NCI-H1417 (cell line): ENCODE measurements around the gene CNDP1.
"Not testable (repeated sequence)": the region's sequence is repeated elsewhere in the genome, so short reads cannot be mapped to it uniquely, and the experiment has no call there.

ENCODE experiments used
- DNase-seq, 3 experiments: peaks; one replicate each; lab custom pipeline; 2025; lab: John Stamatoyannopoulos, UW

The CNDP1 gene

DNA sequence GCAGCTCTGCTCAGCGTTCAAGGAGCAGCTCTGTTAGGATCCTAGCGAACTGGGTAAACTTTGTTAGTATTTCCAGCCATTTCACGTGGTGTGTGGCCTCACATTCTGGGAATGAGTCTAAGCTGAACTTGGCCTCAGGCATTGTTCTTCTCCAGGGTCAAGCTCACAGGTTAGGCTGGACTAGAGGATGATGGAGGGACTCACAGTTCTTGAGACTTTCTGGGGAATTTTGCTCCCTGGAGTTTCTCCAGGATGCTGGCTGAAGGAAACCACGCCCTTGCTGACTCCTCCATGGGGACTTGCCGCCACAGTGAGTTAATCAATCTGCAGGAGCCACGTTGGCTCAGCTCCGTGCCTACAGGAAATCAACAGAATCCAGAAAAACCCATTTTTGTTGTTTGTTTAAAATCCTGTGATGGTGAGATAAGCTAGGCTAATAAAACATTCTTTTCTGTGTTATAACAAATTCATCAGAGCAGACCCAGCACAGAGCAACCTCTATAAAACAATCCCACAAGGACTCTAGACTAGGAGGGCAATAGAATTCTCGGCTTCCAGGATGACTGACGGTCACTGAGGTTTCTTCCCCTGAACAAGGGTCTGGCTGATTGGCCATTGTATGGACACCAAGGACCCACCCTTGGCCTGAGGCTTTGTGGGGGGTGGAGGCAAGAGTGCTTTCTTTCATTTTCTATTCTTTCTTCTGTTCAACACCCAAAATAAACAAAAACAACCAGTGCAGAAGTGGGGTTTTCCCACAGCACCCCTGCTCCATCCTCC, 12.6 kb downstream of the CNDP1 start:
- no peak for DNase-seq

- no peak for DNase-seq
Measured at GRCh38 chr18:74547860-74548259, 13.6 kb downstream of the CNDP1 start.

GRCh38 chr18:74549591-74550104, 15.3 kb downstream of the CNDP1 start:
- no peak for DNase-seq

GRCh38 chr18:74550886-74551285, 16.6 kb downstream of the CNDP1 start:
- DNase-seq: no peak

DNA sequence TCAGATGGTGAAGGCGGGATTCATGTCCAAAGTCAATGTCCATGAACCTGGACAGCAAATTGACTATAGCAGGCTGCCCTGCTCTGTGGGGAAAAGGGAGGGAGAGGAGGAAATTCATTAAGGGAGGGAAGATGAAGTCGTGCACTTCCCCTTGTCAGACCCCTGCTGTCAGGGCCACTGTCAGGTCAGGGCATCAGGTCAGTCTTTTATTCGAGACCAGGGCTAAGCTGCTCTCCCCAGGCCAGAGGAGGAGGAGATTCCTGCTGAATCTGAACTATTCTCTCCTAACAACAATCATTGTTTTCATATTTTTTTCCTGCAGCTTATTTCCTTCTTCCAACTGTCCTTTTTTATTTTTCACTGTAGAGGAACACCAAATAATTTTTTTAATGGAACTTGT, 17.2 kb downstream of the CNDP1 start:
- no peak for DNase-seq

- DNase-seq: peak; percentile 78 to 96 (median 89)
Measured at GRCh38 chr18:74551936-74552555, 17.7 kb downstream of the CNDP1 start.

DNA sequence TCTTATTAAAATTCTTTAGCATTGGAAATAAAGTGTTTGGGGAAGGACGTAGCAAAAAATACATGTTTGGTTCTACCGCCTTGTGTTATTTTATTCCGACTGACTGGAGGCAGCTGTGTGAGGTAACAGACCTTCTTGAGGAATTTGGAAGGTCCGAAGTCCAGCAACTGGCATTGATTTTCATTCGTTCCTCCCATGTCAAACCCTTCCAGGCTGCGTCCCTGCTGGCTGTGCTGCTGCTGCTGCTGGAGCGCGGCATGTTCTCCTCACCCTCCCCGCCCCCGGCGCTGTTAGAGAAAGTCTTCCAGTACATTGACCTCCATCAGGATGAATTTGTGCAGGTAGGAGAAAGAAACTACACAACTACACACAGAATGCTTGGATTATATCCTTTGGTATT, 21.8 kb downstream of the CNDP1 start:
- no peak for DNase-seq

DNA sequence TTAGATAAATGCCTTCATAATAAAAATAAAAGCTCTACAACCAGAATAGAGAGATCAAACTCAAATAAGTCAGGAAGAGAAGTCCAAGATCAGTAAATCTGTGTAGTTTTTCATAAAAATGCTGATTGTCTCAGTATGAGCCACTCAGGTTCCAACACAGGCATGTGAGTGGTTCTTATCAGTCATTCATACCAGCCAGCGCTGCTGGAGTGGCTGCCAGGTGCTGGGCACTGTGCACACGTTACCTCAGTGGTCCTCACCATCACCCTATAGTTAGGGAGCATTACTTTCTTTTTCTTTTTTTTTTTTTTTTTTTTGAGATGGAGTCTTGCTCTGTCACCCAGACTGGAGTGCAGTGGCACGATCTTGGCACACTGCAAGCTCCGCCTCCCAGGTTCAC, 23.8 kb downstream of the CNDP1 start:
- no peak for DNase-seq

DNA sequence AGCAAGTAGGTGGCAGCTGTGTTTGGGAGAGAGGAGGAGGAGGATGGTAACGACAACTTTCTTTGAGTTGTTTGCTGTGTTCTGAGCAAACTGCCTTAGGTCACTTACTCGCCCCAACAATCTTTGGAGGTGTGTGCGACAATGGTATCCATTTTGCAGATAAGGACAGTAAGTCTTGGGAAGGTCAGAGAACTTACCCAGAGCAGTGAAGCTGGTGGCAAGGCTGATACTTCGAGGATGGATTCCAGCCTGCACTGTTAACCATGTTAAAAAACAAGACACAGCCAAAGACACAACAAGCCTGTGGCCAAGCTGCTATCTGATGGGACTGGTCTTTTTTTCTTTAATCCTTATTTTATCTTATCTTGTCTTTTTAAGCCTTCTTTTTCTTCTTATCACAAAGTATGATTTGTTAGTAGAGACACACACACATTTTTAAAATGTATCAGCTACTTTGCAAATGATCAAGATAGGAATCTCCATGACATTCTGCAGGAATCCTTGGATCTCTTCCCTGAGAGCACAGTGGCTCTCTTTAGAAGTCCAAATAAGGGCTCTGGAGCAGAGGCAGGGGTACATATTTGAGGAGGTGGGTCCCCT, 27.9 kb downstream of the CNDP1 start:
- no peak for DNase-seq

DNA sequence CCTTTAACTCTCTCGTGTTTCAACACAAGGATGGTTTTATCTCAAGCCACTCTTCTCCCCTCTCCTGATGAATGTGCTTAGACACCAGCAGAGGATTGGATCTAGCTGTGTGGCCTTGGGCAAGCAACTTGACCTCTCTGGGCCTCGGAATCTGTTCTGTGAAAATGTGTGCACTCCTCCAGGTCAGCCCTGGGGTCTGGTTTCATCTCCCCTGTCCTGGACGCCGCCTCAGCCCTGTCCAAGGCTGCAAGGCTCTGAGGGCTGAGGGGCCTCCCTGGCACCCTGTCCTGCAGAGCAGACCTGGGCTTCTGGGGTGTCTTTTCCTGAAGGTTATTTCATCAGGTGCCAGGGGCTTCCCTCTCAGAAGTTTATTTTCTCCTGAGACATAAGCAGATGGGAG, 28.5 kb downstream of the CNDP1 start:
- DNase-seq: no peak

GRCh38 chr18:74563999-74564398, 29.7 kb downstream of the CNDP1 start:
- DNase-seq: no peak

GRCh38 chr18:74565164-74565563, 30.9 kb downstream of the CNDP1 start:
- DNase-seq: not testable (repeated sequence)

GRCh38 chr18:74565993-74566392, 31.7 kb downstream of the CNDP1 start:
- DNase-seq: not testable (repeated sequence)

DNA sequence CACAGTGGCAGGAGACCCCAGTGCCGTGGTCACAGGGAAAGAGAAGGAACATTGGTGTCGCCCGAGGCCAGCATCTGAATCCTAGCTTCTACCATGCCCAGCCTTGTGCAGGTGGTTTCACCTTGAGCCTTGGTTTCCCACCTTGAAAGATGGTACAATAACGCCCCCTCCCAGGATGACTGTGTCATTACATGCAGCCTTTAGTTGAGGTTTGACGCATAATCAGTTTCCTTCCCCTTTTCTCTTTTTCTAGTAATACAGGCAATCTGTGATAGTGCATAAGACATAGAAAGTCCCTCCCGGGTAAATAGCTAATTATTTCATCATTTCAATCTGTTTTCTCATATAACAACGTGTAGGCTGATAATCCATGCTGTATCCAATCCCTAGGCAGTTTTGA, 33.5 kb downstream of the CNDP1 start:
- no peak for DNase-seq

DNA sequence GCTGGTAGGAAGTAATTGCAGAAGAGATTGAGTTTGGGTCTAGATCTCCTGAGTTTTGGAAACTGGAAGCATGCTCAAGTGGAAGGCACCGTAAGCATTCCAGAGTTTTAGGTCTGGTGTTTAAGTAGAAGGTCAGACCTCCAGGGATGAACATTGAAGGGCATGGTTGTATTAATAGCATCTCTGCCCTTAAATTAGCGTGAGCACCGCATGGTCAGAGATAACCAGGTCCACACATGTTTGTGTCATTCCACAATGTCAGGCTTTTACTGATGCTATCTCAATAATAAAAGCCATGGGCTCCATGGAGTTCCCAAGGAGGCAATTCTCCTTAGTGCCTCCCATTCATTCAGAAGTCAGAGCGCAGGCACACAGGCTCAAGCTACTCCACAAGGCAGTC, 35.1 kb downstream of the CNDP1 start:
- no peak for DNase-seq

GRCh38 chr18:74570266-74570665, 36.0 kb downstream of the CNDP1 start:
- no peak for DNase-seq

DNA sequence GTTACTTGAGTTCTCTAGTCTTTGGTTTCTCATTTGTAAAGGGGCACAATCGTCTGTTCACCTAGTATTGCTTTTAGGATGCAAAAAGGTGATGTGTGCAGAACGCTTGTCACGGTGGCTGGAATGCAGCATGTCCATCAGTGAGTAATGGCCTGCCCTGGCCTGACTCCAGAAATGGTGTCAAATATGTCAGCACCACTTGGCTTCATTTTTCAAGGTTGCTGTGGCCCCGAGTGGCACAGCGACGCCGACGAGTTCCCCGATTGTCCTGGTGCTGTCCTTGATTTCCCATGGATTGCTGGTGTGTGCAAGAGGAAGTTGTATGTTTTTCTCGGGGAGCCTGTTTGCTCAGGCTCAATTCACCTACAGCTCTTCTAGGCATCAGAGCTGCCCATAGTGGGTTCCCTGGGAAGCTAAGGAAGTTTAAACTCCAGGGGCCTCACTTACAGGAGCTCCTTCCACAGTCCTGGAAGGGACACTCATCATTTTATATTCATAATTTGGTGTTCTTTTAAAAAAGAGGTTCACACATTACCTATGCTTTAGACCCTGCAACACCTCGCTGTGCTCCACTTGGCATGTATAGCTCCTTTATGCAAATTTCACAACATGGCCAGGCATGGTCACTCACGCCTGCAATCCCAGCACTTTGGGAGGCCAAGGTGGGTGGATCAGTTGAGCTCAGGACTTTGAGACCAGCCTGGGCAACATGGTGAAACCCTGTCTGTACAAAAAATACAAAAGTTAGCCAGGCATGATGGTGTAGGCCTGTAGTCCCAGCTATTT, 37.8 kb downstream of the CNDP1 start:
- DNase-seq: no peak

GRCh38 chr18:74573053-74573452, 38.8 kb downstream of the CNDP1 start:
- no peak for DNase-seq

- no peak for DNase-seq
Measured at GRCh38 chr18:74574916-74575315, 40.6 kb downstream of the CNDP1 start.

GRCh38 chr18:74577019-74577418, 42.7 kb downstream of the CNDP1 start:
- DNase-seq: no peak

DNA sequence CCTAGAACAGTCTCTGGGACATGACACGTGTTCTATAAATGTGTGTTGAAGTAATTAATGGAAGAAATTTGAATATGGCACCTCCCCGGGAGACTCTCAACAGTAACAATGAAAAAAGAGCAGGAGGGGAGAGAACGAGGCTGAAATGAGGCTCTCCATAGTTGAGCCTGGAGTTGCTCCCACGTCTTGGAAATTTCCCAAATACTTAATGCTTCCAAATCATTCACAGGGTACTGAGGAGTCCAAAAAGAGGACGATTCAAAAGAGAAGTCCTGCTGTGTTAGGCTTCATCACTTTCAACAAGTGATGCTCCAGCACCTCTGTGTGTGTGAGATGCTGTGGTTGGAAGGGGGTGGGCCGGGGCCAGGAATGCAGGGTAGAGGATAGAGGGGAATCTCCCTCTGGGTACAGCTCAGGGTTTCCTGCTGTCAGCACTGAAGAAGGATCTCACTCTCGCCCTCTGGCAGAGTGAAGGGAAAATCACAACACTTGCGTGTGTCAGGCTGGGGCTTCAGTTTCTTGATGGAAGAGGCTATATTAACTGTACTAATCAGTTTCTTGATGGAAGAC, 45.3 kb downstream of the CNDP1 start:
- DNase-seq: peak in 1 of 3 experiments; percentile 48

GRCh38 chr18:74582642-74583041, 48.3 kb downstream of the CNDP1 start:
- DNase-seq: no peak
